Spleen (tissue), 7 donors: ENCODE data around the gene ATP8A2.

Experiments
- CTCF ChIP-seq, 11 experiments: fragments of 200-600 bp in 7 of 11; fragments of 450-650 bp in 4 of 11; sonication (generic) in 4 of 11; IDR thresholded peaks in 8 of 11; conservative IDR thresholded peaks in 3 of 11; 1 replicate in 7 of 11; 2 replicates in 4 of 11; pipeline versions ENCODE4 v1.4.0 to v1.8.0; 2016 to 2021; ENCODE audit warnings: antibody characterized with exemption in 11 of 11, inconsistent platforms in 4 of 11, mild to moderate bottlenecking in 1 of 11
- POLR2A ChIP-seq, 3 donors: fragments of 450-650 bp; IDR thresholded peaks; one replicate each; pipeline ENCODE4 v1.5.1; 2017; ENCODE audit warnings: antibody characterized with exemption in 3 of 3, mild to moderate bottlenecking in 1 of 3
- POLR2AphosphoS5 ChIP-seq, 3 donors: sonication (generic); formaldehyde crosslinking; IDR thresholded peaks; one replicate each; pipeline ENCODE4 v1.5.1; 2017; ENCODE audit warnings: antibody characterized with exemption in 3 of 3
- donor health status: DM: no; HTN: no; CAD: no; lungs with moderate emphysema.
- donor health status: DM: no; HTN: no; CAD: no.
- donor health status: DM: no; HTN: no; CAD: no.

GRCh38 chr13:25843692-25844091 is 471.9 kb downstream of the ATP8A2 start:
- TF ChIP-seq CTCF (IDR thresholded peaks at IDR 0.05 in 8 of 11, conservative IDR thresholded peaks at IDR 0.05 in 3 of 11) (no peak), POLR2A (IDR thresholded peaks at IDR 0.05) (no peak), POLR2AphosphoS5 (IDR thresholded peaks at IDR 0.05) (no peak)
